ENCODE data around the gene FYCO1.
A peak's percentile ranks its signal among the peaks of the same experiment; 100 is the strongest.

The FYCO1 gene

GRCh38 chr3:45889337-45889736 is 106.3 kb downstream of the FYCO1 start:
- DNase-seq (ENCODE audit: insufficient read length, low spot score): no peak
- peak; percentile 40 for FAIRE-seq
- TF ChIP-seq POLR2A (IDR thresholded peaks at IDR 0.05; ENCODE audit: low read depth, low read length) (no peak), TAF1 (IDR thresholded peaks at IDR 0.05; ENCODE audit: low read depth, low read length) (no peak), POLR2AphosphoS5 (IDR thresholded peaks at IDR 0.05; ENCODE audit: low read depth, low read length) (no peak), SPI1 (IDR thresholded peaks at IDR 0.05; ENCODE audit: low read depth, low read length) (no peak), PAX5 (IDR thresholded peaks at IDR 0.05; ENCODE audit: insufficient read depth, low read length, severe bottlenecking) (no peak), POU2F2 (IDR thresholded peaks at IDR 0.05; ENCODE audit: low read depth, low read length) (no peak)

DNA sequence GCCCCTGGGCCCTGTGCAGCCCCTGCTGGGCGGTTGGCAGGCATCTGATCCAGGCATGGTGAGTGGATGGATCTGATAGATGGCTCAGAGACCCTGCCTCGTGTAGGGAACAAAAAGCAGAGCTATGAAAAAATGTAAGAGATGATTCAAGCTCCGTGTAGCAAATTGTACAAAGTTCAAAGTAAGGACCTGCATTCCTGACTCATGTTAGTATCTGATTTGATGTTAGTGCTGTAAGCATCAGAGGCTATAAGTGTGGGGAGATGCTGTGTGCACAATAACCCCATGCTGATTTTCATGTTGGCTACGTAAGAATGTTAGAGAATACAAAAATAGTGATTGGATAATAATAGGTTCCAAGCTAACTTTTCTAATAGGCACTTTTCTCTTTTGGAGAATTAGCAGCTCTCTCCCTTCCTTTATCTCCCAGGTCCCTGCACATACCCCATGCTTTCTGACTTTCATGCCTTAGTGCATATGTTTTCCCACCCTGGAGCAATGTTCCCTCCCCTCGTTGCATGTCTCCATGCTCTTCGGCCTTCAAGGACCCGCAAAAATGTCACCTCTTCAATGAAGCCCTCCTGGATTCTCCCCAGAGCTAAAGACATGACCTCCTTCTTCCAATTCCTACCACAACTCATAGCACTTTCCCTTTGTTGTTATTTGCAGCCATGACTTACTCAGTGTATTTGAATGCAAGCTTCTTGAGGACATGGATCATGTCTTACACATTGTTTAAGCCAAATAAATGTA is 107.7 kb downstream of the FYCO1 start:
- no peak for DNase-seq (ENCODE audit: insufficient read length, low spot score)
- no peak for FAIRE-seq
- TF ChIP-seq POLR2AphosphoS5 (IDR thresholded peaks at IDR 0.05; ENCODE audit: low read depth, low read length): no peak
- TF ChIP-seq SPI1 (IDR thresholded peaks at IDR 0.05; ENCODE audit: low read depth, low read length): no peak
- no peak for TF ChIP-seq TAF1 (IDR thresholded peaks at IDR 0.05; ENCODE audit: low read depth, low read length)
- no peak for TF ChIP-seq POLR2A (IDR thresholded peaks at IDR 0.05; ENCODE audit: low read depth, low read length)
- TF ChIP-seq POU2F2 (IDR thresholded peaks at IDR 0.05; ENCODE audit: low read depth, low read length): no peak
- no peak for TF ChIP-seq PAX5 (IDR thresholded peaks at IDR 0.05; ENCODE audit: insufficient read depth, low read length, severe bottlenecking)

DNA sequence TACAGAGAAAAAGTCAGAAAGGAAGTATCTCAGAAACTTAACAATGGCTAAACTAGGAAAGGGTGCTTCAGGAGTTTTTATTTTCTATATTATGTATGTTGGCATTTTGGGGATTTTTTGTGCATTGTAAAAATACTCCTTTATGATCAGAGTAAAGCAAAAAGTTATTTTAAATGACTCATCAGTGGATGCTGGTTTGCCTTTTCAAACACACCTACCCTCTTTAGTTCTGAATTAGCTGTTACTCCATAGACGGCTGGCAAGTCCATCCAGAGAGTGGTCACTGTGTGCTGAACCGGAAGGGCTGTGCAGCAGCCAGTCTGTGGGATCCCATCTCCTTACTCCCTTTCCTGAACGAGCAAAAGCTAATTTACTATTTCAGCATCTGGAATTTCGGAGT is 108.3 kb downstream of the FYCO1 start:
- no peak for TF ChIP-seq POLR2AphosphoS5 (IDR thresholded peaks at IDR 0.05; ENCODE audit: low read depth, low read length)
- no peak for TF ChIP-seq POU2F2 (IDR thresholded peaks at IDR 0.05; ENCODE audit: low read depth, low read length)
- no peak for TF ChIP-seq TAF1 (IDR thresholded peaks at IDR 0.05; ENCODE audit: low read depth, low read length)
- TF ChIP-seq POLR2A (IDR thresholded peaks at IDR 0.05; ENCODE audit: low read depth, low read length): no peak
- no peak for TF ChIP-seq SPI1 (IDR thresholded peaks at IDR 0.05; ENCODE audit: low read depth, low read length)
- TF ChIP-seq PAX5 (IDR thresholded peaks at IDR 0.05; ENCODE audit: insufficient read depth, low read length, severe bottlenecking): no peak
- no peak for DNase-seq (ENCODE audit: insufficient read length, low spot score)
- no peak for FAIRE-seq

DNA sequence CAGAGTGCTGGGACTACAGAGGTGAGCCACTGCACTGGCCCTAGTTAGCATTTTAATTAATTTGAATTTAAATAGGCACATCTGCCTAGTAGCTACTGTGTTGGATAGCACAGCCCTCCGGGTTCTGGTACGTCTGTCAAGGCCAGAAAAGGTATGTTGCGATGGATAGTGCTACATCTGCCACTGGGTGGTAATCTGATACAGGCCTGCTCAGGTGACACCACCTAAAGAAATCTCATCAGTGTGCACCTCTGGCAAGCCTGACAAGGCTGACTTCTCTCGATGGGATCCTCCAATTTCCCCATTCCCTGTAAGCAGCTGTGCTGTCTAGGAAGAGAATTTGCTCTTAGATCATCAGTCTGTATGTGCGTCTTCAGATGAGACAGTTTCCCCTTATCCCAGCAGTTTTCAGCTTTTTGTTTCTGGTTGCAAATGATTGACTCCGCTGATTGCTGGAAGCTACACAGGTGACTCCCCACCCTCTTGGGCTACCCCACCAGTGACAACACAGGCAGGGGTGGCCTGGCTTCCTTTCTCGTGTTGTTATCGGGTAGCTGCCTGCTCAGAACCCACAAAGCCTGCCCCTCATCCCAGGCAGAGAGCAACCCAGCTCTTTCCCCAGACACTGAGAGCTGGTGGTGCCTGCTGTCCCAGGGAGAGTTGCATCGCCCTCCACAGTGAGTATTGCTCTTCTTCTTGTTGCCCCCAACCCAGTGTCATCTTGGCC is 109.5 kb downstream of the FYCO1 start, which contains the start of gene CCR9:
TSS of gene CCR9 (plus strand) at position 565 of the 727 bp plus-strand sequence. CDS start 8,391 bp downstream, outside the sequence.
- no peak for DNase-seq (ENCODE audit: insufficient read length, low spot score)
- FAIRE-seq: no peak
- TF ChIP-seq POU2F2 (IDR thresholded peaks at IDR 0.05; ENCODE audit: low read depth, low read length) (no peak), SPI1 (IDR thresholded peaks at IDR 0.05; ENCODE audit: low read depth, low read length) (no peak), POLR2AphosphoS5 (IDR thresholded peaks at IDR 0.05; ENCODE audit: low read depth, low read length) (no peak), POLR2A (IDR thresholded peaks at IDR 0.05; ENCODE audit: low read depth, low read length) (no peak), PAX5 (IDR thresholded peaks at IDR 0.05; ENCODE audit: insufficient read depth, low read length, severe bottlenecking) (no peak), TAF1 (IDR thresholded peaks at IDR 0.05; ENCODE audit: low read depth, low read length) (no peak)

GRCh38 chr3:45884368-45885201 is 111.0 kb downstream of the FYCO1 start:
- FAIRE-seq: no peak
- no peak for DNase-seq (ENCODE audit: insufficient read length, low spot score)
- TF ChIP-seq POLR2AphosphoS5 (IDR thresholded peaks at IDR 0.05; ENCODE audit: low read depth, low read length) (no peak), SPI1 (IDR thresholded peaks at IDR 0.05; ENCODE audit: low read depth, low read length) (no peak), POU2F2 (IDR thresholded peaks at IDR 0.05; ENCODE audit: low read depth, low read length) (no peak), PAX5 (IDR thresholded peaks at IDR 0.05; ENCODE audit: insufficient read depth, low read length, severe bottlenecking) (no peak), POLR2A (IDR thresholded peaks at IDR 0.05; ENCODE audit: low read depth, low read length) (no peak), TAF1 (IDR thresholded peaks at IDR 0.05; ENCODE audit: low read depth, low read length) (no peak)

DNA sequence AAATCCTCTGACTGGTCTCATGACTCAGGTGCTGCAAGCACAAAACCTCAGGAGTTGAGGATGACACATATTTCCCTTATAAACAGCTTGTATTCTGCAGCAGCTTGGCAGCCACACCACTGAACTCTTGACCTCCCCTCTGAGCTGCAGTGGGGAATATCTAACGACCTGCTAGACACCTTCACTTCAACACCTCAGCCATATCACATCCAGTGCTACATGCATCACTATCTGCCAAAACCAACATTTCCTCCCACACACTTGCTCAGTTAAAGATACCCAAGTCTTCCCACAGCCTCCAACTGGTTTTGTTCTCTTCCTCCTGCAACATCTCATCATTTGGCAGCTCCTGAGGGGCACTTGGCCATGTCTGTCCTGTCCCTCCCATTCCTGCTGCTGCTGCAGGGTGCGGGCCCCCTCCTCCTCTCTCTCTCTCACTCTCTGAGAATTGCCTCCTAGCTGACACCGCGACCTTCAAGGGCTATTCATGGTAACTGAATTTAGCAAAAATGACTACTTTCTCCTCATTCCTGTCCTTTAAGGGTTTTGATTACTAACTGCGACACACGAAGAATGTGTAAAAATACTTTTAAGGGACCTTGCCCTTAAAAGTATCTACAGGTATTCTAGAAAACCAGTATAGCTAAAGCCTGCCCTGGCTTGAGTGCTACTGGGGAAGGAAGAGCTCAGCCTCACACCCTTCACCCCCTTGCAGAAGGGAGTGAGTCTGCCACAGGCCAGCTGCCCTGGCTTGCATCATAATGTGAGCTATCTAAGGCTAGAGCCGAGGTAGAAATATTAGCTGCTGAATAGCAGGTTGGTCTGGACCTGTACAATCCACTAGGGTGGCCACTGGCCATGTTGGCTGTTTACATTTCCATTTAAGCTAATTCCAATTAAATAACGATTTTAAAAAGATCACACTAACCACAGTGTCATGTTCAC is 114.3 kb downstream of the FYCO1 start:
- DNase-seq (ENCODE audit: insufficient read length, low spot score) (no peak), FAIRE-seq (peak; percentile 89)
- TF ChIP-seq TAF1 (IDR thresholded peaks at IDR 0.05; ENCODE audit: low read depth, low read length): 0 out of 2 replicates have a peak, but pooled peaks have one; percentile 15
- TF ChIP-seq SPI1 (IDR thresholded peaks at IDR 0.05; ENCODE audit: low read depth, low read length): no peak
- TF ChIP-seq POLR2AphosphoS5 (IDR thresholded peaks at IDR 0.05; ENCODE audit: low read depth, low read length): peak; percentile 50; the same call in 1 of the 2 replicates
- 0 out of 2 replicates have a peak, but pooled peaks have one; percentile 55 for TF ChIP-seq POU2F2 (IDR thresholded peaks at IDR 0.05; ENCODE audit: low read depth, low read length)
- peak; percentile 21 for TF ChIP-seq PAX5 (IDR thresholded peaks at IDR 0.05; ENCODE audit: insufficient read depth, low read length, severe bottlenecking)
- peak; percentile 25; the same call in 1 of the 2 replicates for TF ChIP-seq POLR2A (IDR thresholded peaks at IDR 0.05; ENCODE audit: low read depth, low read length)

DNA sequence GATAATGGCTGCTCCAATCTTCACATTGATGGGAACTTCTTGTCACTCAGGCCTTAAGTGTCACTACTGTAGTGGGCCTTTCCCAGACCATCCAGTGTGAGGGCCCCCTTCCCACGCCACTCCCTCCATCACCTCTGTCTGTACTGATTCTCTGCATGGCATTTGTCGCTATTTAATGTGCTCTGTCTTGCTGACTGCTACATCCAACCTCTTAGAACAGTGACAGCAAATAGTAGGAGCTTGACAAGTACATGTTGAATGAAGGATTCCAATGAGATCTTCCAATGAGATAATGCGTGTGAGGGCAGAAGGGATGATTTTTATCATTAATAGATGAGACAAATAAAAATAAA is 114.9 kb downstream of the FYCO1 start:
- no peak for FAIRE-seq
- TF ChIP-seq TAF1 (IDR thresholded peaks at IDR 0.05; ENCODE audit: low read depth, low read length) (no peak), POLR2AphosphoS5 (IDR thresholded peaks at IDR 0.05; ENCODE audit: low read depth, low read length) (no peak), POLR2A (IDR thresholded peaks at IDR 0.05; ENCODE audit: low read depth, low read length) (no peak), POU2F2 (IDR thresholded peaks at IDR 0.05; ENCODE audit: low read depth, low read length) (no peak), SPI1 (IDR thresholded peaks at IDR 0.05; ENCODE audit: low read depth, low read length) (no peak), PAX5 (IDR thresholded peaks at IDR 0.05; ENCODE audit: insufficient read depth, low read length, severe bottlenecking) (no peak)

GRCh38 chr3:45878124-45878523 is 117.5 kb downstream of the FYCO1 start:
- TF ChIP-seq POU2F2 (IDR thresholded peaks at IDR 0.05; ENCODE audit: low read depth, low read length) (0 out of 2 replicates have a peak, but pooled peaks have one; percentile 55), SPI1 (IDR thresholded peaks at IDR 0.05; ENCODE audit: low read depth, low read length) (no peak)
- FAIRE-seq (no peak), DNase-seq (ENCODE audit: insufficient read length, low spot score) (no peak)

More for the DNA sequence above, 114.9 kb downstream of the FYCO1 start:
- DNase-seq (ENCODE audit: insufficient read length, low spot score): no peak
